Dermis blood vessel endothelial cell (primary cell): ENCODE measurements around the gene TMIGD1. TPM values are rescaled to one million over a fixed set of nuclear protein-coding genes. Genes with fewer than 3 reads are reported as not detected.

Source experiments
- DNase-seq: peaks from one replicate; pipeline ENCODE4 v3.0.0; 2010
- total RNA-seq: library from RNA; depleted of rRNA; stranded (reverse); fragments of >200 nt; gene quantifications from 2 replicates; pipeline ENCODE4 v1.2.3, GENCODE V29; 2014

TMIGD1 gene
- total RNA-seq, 1 donor from 2014 or later, result not detected

DNA sequence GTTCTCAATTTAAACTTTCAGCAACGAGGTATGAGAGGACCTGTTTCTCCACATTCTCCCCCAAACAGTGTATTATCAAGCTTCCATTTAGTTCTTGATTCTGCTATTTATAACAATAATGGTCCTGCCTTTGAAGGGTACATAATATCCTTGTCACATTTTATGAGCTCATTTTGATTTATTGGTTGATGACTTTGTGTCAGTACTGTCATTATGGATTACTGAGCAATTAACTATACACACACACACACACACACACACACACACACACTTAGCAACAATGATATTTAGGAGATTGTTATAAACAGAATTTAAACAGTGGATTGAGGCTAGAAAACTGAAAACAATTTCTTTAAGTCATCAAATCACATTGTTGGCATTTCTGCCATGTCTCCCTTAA, 7.0 kb downstream of the TMIGD1 start:
- DNase-seq, result no peak

DNA sequence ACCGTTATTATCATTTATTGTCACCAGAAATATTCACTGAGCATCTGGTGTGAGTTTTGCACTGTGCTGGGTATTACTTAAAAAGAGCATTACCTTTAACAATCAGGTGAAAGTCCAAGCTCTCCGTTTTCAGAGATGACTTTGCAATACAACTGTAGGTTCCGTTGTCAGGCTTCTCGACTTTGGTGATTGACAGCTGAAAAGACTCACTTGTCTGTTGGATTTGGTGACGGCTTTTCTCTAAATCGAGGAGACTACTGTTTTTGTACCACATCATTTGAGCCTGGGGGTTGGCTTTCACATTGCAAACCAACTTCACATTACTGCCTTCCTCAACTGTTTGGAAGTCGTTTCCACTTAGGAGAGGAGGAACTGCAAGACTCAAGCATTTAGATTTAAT, 9.1 kb downstream of the TMIGD1 start:
- DNase-seq, result no peak

GRCh38 chr17:30323895-30324319, 9.9 kb downstream of the TMIGD1 start:
- peak; percentile 63 for DNase-seq

- DNase-seq, result no peak
Measured at GRCh38 chr17:30323262-30323894, 10.5 kb downstream of the TMIGD1 start.

DNA sequence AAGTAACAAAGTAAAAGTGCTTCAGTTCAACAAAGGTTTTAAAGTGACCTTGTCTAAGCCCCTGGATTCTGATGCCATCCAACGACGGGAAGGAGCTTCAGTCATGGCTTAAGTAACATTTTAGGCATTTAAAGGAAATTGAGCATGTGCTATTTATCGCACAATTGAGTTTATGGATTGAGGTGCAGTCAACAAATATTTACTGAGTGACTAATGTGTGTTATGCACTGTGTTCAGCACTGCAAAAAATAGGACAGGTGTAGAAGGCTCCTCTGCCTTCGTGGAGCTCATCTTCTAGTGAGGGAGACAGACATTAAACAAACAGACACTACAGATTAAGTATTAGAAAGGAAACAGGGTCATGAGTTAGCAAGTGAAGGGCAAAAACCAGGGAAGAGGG, 12.5 kb downstream of the TMIGD1 start:
- no peak for DNase-seq

GRCh38 chr17:30318155-30318554, 15.7 kb downstream of the TMIGD1 start:
- DNase-seq, result peak; percentile 33

DNA sequence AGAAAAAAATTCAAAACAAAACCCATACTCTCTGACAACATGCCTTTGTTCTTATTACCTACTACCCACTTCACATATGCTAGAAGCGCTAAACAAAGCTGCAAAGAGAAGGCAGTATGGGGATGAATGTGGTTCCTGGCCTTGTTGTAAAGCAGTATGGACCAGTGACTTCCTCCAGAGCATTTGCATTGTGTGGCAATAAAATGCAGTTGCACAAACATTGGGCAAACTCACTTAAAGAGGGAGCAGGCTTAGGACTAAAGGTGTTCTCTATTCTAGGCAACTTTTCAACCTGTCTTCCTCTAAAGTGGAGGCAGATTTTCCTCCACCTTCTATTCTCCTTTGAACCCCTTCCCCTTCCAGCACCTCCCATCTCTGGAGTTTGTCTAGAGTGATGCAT, 17.1 kb downstream of the TMIGD1 start:
- DNase-seq, result no peak

DNA sequence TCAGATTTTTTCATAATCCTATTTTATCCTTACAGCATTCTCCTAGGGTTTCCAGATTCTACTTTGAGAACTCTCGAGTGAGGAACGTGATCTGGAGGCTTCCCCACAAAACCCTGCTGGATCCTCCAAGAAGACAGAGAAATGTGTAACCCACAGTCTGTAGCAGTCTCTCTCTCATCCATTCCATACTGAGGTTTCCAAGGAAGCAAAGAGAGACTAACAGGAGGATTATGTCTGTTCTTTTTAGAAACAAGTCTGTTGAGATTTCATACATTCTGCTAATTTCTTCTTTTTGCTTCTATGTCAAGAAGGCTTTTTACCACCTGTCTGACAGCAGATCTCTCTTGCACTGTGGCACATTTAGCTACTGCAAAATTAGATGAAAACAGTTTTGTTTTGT, 18.8 kb downstream of the TMIGD1 start:
- no peak for DNase-seq

- no peak for DNase-seq
Measured at GRCh38 chr17:30314474-30314873, 19.4 kb downstream of the TMIGD1 start.

- no peak for DNase-seq
Measured at GRCh38 chr17:30312226-30312625, 21.6 kb downstream of the TMIGD1 start.

- DNase-seq, result no peak
Measured at GRCh38 chr17:30310562-30310961, 23.3 kb downstream of the TMIGD1 start.

- DNase-seq, result no peak
Measured at GRCh38 chr17:30309591-30309990, 24.3 kb downstream of the TMIGD1 start.

- DNase-seq, result no peak
Measured at GRCh38 chr17:30308406-30308805, 25.5 kb downstream of the TMIGD1 start.

GRCh38 chr17:30304778-30305177, 29.1 kb downstream of the TMIGD1 start:
- no peak for DNase-seq

DNA sequence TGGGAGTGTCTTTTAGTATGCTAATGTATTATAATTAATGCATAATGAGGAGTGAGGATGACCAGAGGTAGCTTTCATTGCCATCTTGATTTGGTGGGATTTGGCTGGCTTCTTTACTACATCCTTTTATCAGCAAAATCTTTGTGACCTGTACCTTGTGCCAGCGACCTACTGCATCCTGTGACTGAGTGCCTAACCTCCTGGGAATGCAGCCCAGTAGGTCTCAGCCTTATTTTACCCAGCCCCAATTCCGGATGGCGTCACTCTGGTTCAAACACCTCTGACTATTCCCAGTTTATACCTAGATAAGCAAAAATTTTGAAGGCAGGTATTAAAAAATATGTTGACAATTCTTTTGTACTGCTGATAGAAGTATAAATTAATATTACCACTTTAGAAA, 31.6 kb downstream of the TMIGD1 start:
- no peak for DNase-seq

DNA sequence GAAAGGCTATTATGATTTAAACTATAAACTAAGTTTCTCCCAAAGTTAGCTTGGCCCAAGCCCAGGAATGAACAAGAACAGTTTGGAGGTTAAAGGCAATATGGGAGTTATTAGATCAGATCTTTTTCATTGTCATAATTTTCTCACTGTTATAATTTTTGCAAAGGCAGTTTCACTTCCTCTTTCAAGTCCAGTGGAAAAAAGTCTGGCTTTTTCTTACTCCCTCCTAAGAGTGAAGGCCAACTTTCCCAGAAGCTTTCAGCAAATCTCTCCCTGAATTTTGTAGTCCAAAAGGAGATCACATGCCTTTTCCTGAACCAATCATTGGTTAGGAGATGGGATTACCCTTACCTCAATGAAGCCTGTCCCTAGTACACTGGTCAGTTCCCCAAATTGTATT, 33.0 kb downstream of the TMIGD1 start:
- DNase-seq, result no peak

DNA sequence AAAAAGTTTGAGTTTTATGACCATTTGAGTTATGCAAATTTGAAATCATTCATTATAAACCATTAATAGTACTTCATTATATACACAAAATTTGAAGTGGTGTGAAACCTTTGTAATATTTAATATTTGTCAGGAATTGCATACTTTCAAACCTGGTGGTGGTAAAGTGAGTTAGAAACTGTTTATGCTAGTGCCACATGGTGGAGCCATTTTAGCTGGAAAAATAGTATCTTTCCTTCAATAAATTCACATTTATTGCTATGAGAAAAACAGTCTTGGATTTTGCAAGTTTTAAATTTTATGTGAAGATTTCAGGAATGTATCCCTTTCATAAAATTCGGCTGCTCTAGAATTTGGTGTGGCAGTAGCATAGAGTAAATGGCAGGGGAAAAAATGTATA, 34.9 kb downstream of the TMIGD1 start:
- DNase-seq, result peak; percentile 47

DNA sequence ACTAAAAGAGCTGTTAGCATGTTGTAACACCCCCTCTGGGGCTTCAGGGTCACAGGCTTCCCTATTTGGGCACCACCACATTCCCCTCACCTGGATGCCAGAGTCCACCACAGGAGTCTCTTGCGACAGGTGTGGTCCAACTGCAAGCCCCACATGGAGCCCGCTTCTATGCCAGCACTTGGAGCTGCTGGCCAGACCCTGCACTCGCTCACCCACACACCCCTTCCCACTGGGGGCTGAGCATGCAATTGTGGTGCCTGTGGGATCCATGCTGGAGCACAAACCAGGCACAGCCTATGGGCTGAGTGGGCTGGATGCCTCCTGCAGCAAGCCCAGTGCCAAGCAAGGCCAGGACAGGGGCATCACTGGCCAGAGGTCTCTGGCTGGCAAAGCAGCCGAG, 36.1 kb downstream of the TMIGD1 start:
- no peak for DNase-seq

DNA sequence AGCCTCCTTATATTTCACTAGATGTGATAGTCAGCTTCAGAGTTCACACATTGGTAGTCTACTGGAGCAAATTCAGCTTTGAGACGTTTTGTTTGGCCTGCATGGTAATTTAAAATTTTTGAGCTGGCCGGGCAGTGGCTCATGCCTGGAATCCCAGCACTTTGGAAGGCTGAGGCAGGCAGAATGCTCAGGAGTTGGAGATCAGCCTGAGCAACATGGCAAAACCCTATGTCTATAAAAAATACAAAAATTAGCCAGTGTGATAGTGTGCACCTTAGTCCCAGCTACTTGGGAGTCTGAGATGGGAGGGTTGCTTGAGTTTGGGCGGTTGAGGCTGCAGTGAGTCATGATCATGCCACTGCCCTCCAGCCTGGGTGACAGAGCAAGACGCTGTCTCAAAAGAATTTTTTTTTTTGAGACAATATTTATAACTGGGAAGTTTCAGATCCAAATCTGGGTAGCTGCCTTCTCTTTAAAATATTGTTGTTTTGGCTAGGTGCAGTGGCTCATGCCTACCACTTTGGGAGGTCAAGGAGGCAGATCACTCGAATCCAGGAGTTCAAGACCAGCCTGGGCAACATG, 37.3 kb downstream of the TMIGD1 start:
- no peak for DNase-seq

DNA sequence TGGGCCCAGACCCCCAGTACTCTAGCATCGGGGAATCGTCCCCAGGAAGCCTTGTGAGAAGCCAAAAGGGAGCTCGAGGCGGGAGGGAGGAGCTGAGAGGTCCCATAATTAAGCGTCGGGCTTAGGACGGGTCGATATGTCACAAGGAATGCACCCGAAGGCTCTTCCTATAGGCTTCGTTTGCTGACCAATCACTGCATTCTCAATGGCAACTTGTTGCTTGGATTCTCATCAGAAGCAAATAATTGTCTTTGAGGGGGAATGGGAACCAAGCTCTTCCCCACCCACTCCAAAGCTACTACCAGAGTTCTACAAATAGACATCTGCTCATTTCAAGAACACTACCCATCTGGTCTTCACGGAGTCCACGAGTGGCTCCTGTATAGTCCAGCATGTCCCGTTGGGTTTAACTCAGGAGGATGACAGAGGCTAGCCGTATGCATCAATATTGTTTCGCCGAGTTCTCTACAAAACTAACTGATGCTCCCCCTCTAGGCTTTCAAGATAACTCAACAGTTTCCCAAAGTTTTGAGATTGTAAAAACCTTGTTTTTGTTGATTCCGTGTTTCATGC, 41.5 kb downstream of the TMIGD1 start:
- peak; percentile 53 for DNase-seq

- DNase-seq, result peak; percentile 89
Measured at GRCh38 chr17:30291543-30292285, 42.1 kb downstream of the TMIGD1 start, which contains the start of gene BLMH. BLMH (minus strand) TSS chr17:30291944; CDS start chr17:30291819, 125 bp downstream.

DNA sequence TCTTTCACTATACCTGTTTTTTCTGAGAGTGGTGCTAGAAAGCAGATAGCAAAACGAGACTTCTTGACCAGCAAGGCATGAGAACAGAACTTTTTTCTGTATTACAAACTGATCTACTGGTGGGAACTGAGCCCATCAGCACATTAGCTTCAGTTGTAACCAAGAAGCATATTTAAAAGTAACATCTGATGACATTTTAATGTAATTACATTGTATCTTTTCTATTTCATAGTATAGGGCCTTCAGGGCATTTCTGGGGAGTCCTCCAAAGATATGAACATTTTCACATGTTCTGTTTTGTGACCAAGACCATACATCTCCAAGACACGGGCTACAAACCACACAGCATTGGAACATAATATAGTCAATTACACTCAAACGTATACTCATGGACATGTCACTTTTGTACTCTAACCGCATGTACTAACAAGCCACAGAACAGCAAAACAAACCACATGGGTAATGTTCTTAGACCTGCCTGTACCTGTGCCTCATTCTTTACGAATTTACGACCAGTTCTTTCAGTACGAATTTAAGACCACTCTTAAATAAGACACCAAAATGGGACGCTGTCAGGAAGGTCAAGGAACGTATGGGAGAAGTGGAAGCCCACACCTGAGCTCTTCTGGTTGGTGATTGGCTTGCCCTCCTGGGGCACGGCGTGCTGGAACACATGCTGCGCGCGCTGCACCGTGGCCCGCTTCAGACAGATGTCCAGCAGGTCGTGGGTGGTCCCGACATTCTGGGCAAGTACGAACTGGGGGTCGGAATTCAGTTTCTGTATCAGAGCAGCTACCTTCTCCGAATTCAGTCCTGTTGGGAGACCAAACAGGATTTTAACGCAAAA, 42.9 kb downstream of the TMIGD1 start:
- peak; percentile 60 for DNase-seq

DNA sequence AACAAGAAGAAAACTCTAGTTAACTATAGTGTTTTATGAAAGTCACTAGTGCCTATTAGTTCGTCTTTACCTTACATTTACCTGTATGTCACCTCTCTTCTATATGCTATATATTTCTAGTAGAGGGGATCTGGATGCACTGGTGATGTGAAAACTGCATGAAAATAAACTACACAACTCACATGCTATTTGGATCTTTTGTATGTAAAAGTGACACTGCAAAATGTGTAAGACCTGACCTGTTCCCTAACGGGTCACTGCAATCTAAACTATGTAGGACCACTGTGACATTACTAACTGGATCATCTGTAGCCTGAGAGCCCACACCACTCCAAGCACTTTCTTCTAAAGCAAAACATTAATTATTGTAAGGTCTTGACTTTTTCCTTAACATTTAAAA, 43.8 kb downstream of the TMIGD1 start:
- no peak for DNase-seq
